ENCODE measurements around the gene DNALI1. TPM values are rescaled to one million over a fixed set of nuclear protein-coding genes. Genes with fewer than 3 reads are reported as not detected.
A peak's percentile ranks its signal among the peaks of the same experiment; 100 is the strongest.

DNALI1 gene
- total and polyA plus RNA-seq, 2 experiments from 2014 or later = 11.5 to 38.8 TPM

- Histone ChIP-seq H3K4me2 (no peak overlapping the region), H3K79me2 (peaks cover 7% of the 10 kb centered on the region), H4K20me1 (ENCODE audit: insufficient read depth, poor library complexity, severe bottlenecking) (peaks cover 2% of the 10 kb centered on the region), H2AFZ (no peak overlapping the region), H3K9me2 (replicated peaks; ENCODE audit: insufficient read depth) (no peaks in the 10 kb centered on the region), H3K4me1 (ENCODE audit: insufficient read depth) (peaks cover under 1% of the 10 kb centered on the region), H3K36me3 (replicated peaks; ENCODE audit: insufficient read depth, low read depth) (no peaks in the 10 kb centered on the region), H3K27me3 (peaks cover 8% of the 10 kb centered on the region), H3K9me3 (ENCODE audit: low read depth) (no peaks in the 10 kb centered on the region), H3K27ac (no peak overlapping the region), H3K4me3 (no peak overlapping the region)
- 86% methylated on average over 5 of the region's 5 CpGs for WGBS (ENCODE audit: low lambda C conversion rate, missing lambda C conversion rate)
- TF ChIP-seq, protein P1, sequence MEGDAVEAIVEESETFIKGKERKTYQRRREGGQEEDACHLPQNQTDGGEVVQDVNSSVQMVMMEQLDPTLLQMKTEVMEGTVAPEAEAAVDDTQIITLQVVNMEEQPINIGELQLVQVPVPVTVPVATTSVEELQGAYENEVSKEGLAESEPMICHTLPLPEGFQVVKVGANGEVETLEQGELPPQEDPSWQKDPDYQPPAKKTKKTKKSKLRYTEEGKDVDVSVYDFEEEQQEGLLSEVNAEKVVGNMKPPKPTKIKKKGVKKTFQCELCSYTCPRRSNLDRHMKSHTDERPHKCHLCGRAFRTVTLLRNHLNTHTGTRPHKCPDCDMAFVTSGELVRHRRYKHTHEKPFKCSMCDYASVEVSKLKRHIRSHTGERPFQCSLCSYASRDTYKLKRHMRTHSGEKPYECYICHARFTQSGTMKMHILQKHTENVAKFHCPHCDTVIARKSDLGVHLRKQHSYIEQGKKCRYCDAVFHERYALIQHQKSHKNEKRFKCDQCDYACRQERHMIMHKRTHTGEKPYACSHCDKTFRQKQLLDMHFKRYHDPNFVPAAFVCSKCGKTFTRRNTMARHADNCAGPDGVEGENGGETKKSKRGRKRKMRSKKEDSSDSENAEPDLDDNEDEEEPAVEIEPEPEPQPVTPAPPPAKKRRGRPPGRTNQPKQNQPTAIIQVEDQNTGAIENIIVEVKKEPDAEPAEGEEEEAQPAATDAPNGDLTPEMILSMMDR (IDR thresholded peaks at IDR 0.05; ENCODE audit: poor library complexity) = no peak
- no peak for TF ChIP-seq EZH2phosphoT487 (IDR thresholded peaks at IDR 0.05; ENCODE audit: low read depth, severe bottlenecking, unreplicated experiment)
- TF ChIP-seq EZH2 (IDR thresholded peaks at IDR 0.05; ENCODE audit: borderline replicate concordance) = no peak
- DNase-seq (ENCODE audit: low spot score) = no peak
Measured at GRCh38 chr1:37599940-37600339, 43.2 kb downstream of the DNALI1 start.

- no peaks in the 10 kb centered on the region for H3K36me3 ChIP-seq (replicated peaks; ENCODE audit: insufficient read depth, low read depth)
- no peak for DNase-seq (ENCODE audit: low spot score)
- H3K79me2 ChIP-seq = no peaks in the 10 kb centered on the region
- H3K9me2 ChIP-seq (replicated peaks; ENCODE audit: insufficient read depth) = no peaks in the 10 kb centered on the region
- no peak overlapping the region for H2AFZ ChIP-seq
- H3K27me3 ChIP-seq = peaks cover 9% of the 10 kb centered on the region
- no peak overlapping the region for H3K4me2 ChIP-seq
- no peak overlapping the region for H3K4me3 ChIP-seq
- H4K20me1 ChIP-seq (ENCODE audit: insufficient read depth, poor library complexity, severe bottlenecking) = no peaks in the 10 kb centered on the region
- no peaks in the 10 kb centered on the region for H3K9me3 ChIP-seq (ENCODE audit: low read depth)
- no peak overlapping the region for H3K27ac ChIP-seq
- no peak for TF ChIP-seq EZH2phosphoT487 (IDR thresholded peaks at IDR 0.05; ENCODE audit: low read depth, severe bottlenecking, unreplicated experiment)
- TF ChIP-seq, protein P1 (IDR thresholded peaks at IDR 0.05; ENCODE audit: poor library complexity) = no peak
- no peak for TF ChIP-seq EZH2 (IDR thresholded peaks at IDR 0.05; ENCODE audit: borderline replicate concordance)
- H3K4me1 ChIP-seq (ENCODE audit: insufficient read depth) = no peaks in the 10 kb centered on the region
Measured at GRCh38 chr1:37601441-37601840, 44.7 kb downstream of the DNALI1 start.

GRCh38 chr1:37602750-37603694 is 46.3 kb downstream of the DNALI1 start:
- no peak overlapping the region for H3K4me2 ChIP-seq
- no peaks in the 10 kb centered on the region for H3K79me2 ChIP-seq
- 41% methylated on average over 8 of the region's 8 CpGs for WGBS (ENCODE audit: low lambda C conversion rate, missing lambda C conversion rate)
- no peak overlapping the region for H2AFZ ChIP-seq
- no peaks in the 10 kb centered on the region for H3K9me2 ChIP-seq (replicated peaks; ENCODE audit: insufficient read depth)
- no peaks in the 10 kb centered on the region for H3K4me1 ChIP-seq (ENCODE audit: insufficient read depth)
- no peak overlapping the region for H3K4me3 ChIP-seq
- H4K20me1 ChIP-seq (ENCODE audit: insufficient read depth, poor library complexity, severe bottlenecking) = no peaks in the 10 kb centered on the region
- peak; percentile 69 for DNase-seq (ENCODE audit: low spot score)
- peaks cover 20% of the 10 kb centered on the region for H3K27me3 ChIP-seq
- no peak overlapping the region for H3K27ac ChIP-seq
- H3K36me3 ChIP-seq (replicated peaks; ENCODE audit: insufficient read depth, low read depth) = no peaks in the 10 kb centered on the region
- no peak for TF ChIP-seq EZH2phosphoT487 (IDR thresholded peaks at IDR 0.05; ENCODE audit: low read depth, severe bottlenecking, unreplicated experiment)
- no peak for TF ChIP-seq EZH2 (IDR thresholded peaks at IDR 0.05; ENCODE audit: borderline replicate concordance)
- TF ChIP-seq, protein P1 (IDR thresholded peaks at IDR 0.05; ENCODE audit: poor library complexity) = peak; percentile 75
- H3K9me3 ChIP-seq (ENCODE audit: low read depth) = no peaks in the 10 kb centered on the region

All from hepatocyte (in vitro differentiated cells).